Adrenal gland (tissue), 5 donors: Measurements from ENCODE around the gene NOS1.

Source experiments
- POLR2A ChIP-seq, 2 donors: fragments of 450-650 bp; IDR thresholded peaks; one replicate each; pipeline ENCODE4 v1.6.1; 2017; ENCODE audit warnings: antibody characterized with exemption in 2 of 2, mild to moderate bottlenecking in 2 of 2, moderate library complexity in 1 of 2
- TF ChIP-seq, protein P1 (sequence below), 6 experiments: fragments of 450-650 bp in 4 of 6; fragments of 200-600 bp in 2 of 6; sonication (generic) in 1 of 6; IDR thresholded peaks; 1 replicate in 5 of 6; 2 replicates in 1 of 6; pipeline versions ENCODE4 v1.5.1 to v1.8.0; 2016 to 2021; ENCODE audit warnings: antibody characterized with exemption in 6 of 6, mild to moderate bottlenecking in 2 of 6, moderate library complexity in 1 of 6
- donor health status: DM: no; HTN: no; CAD: no.

DNA sequence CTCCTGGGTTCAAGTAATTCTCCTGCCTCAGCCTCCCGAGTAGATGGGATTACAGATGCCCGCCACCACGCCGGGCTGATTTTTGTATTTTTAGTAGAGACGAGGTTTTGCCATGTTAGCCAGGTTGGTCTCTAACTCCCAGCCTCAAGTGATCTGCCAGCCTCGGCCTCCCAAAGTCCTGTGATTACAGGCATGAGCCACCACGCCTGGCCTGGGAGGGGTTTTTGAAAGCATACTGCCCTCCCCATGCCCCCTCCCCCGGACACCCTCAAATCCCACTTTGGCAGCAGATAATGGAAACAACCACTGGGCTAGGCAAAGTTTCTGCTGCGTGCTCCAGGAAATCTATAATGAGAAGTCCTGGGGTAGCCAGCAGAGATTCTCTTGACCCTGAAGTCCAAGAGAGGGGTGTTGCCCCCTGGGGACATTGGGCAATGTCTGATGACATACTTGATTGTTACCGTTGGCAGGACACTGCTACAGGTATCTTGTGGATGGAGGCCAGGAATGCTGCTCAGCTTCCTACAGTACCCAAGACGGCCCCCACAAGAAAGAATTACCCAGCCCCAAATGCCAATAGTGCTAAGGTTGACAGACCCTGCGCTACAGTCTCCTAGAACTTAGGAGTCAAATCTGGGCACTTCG lies 152.5 kb downstream of the NOS1 start:
- no peak for TF ChIP-seq POLR2A (IDR thresholded peaks at IDR 0.05)
- TF ChIP-seq, protein P1, sequence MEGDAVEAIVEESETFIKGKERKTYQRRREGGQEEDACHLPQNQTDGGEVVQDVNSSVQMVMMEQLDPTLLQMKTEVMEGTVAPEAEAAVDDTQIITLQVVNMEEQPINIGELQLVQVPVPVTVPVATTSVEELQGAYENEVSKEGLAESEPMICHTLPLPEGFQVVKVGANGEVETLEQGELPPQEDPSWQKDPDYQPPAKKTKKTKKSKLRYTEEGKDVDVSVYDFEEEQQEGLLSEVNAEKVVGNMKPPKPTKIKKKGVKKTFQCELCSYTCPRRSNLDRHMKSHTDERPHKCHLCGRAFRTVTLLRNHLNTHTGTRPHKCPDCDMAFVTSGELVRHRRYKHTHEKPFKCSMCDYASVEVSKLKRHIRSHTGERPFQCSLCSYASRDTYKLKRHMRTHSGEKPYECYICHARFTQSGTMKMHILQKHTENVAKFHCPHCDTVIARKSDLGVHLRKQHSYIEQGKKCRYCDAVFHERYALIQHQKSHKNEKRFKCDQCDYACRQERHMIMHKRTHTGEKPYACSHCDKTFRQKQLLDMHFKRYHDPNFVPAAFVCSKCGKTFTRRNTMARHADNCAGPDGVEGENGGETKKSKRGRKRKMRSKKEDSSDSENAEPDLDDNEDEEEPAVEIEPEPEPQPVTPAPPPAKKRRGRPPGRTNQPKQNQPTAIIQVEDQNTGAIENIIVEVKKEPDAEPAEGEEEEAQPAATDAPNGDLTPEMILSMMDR (IDR thresholded peaks at IDR 0.05) = no peak
